Activated naive CD4-positive, alpha-beta T cell treated with anti-CD3 and anti-CD28 coated beads, Interleukin-2, amount 50 U/mL, for 72 hours (primary cell): ENCODE data around the gene KRABD2.
"Not testable (repeated sequence)": the region's sequence is repeated elsewhere in the genome, so short reads cannot be mapped to it uniquely, and the experiment has no call there.

Source experiments
- ATAC-seq, 2 donors: fragments of 150-1000 bp; cut with Tn5 transposase; 2 replicates each; pipeline ENCODE4 v1.10.0; 2021; ENCODE audit warnings: mild to moderate bottlenecking in 2 of 2, moderate library complexity in 2 of 2
- DNase-seq, 2 donors: peaks; one replicate each; pipeline ENCODE4 v3.0.0; 2021 to 2022; ENCODE audit warnings: low spot score in 2 of 2
- H3K27ac Mint-ChIP-seq, 2 donors: one replicate each; pipeline ENCODE4 v1.8.0; 2022; ENCODE audit warnings: mild to moderate bottlenecking in 2 of 2, mixed read lengths in 2 of 2
- H3K36me3 Mint-ChIP-seq, 2 donors: one replicate each; pipeline ENCODE4 v1.8.0; 2022; ENCODE audit warnings: mixed read lengths in 2 of 2
- H3K9me3 Mint-ChIP-seq, 2 donors: one replicate each; pipeline ENCODE4 v1.8.0; 2022; ENCODE audit warnings: mixed read lengths in 2 of 2

Gene KRABD2

GRCh38 chr17:8398980-8399379 lies 22.5 kb upstream of the KRABD2 start:
- DNase-seq (peak in 1 of 2 donors; percentile 9), ATAC-seq (no peak)
- no peaks in the 10 kb centered on the region for H3K36me3 Mint-ChIP-seq
- H3K9me3 Mint-ChIP-seq = no peaks in the 10 kb centered on the region
- H3K27ac Mint-ChIP-seq = no peak overlapping the region

- no peak for ATAC-seq
- Mint-ChIP-seq H3K36me3 (no peaks in the 10 kb centered on the region), H3K9me3 (peaks cover 0 to 5% of the 10 kb centered on the region in 2 donors), H3K27ac (peak within 1 kb of the TSS in 1 of 2 donors; percentile 79)
- DNase-seq = peak in 1 of 2 donors; percentile 42
These were observed 21.1 kb upstream of the KRABD2 start, which contains the start of gene RNF222 for GRCh38 chr17:8397636-8398035. Gene RNF222, minus strand, starts transcription at chr17:8397827. Its CDS starts 4,366 bp downstream, at chr17:8393461.

GRCh38 chr17:8394497-8394896 lies 18.0 kb upstream of the KRABD2 start:
- peak in 1 of 2 donors; percentile 14 for DNase-seq
- ATAC-seq, H3K27ac Mint-ChIP-seq: not testable (repeated sequence)

GRCh38 chr17:8393470-8394231 lies 17.1 kb upstream of the KRABD2 start:
- H3K9me3 Mint-ChIP-seq = peaks cover 0 to 5% of the 10 kb centered on the region in 2 donors
- H3K27ac Mint-ChIP-seq = peak overlapping the region; percentile 85 to 87
- no peak for DNase-seq

More at GRCh38 chr17:8394497-8394896, 18.0 kb upstream of the KRABD2 start:
- not testable (repeated sequence) for H3K9me3 Mint-ChIP-seq, H3K36me3 Mint-ChIP-seq

GRCh38 chr17:8392674-8393469 lies 16.4 kb upstream of the KRABD2 start:
- ATAC-seq (no peak), DNase-seq (no peak)
- peaks cover 0 to 5% of the 10 kb centered on the region in 2 donors for H3K9me3 Mint-ChIP-seq
- H3K36me3 Mint-ChIP-seq = no peaks in the 10 kb centered on the region
- peak overlapping the region; percentile 85 to 87 for H3K27ac Mint-ChIP-seq

More at GRCh38 chr17:8393470-8394231, 17.1 kb upstream of the KRABD2 start:
- ATAC-seq = peak; percentile 71 to 94
- H3K36me3 Mint-ChIP-seq = no peaks in the 10 kb centered on the region

GRCh38 chr17:8392274-8392673 lies 15.8 kb upstream of the KRABD2 start:
- ATAC-seq = no peak
- no peak for DNase-seq
- Mint-ChIP-seq H3K9me3 (peaks cover 0 to 5% of the 10 kb centered on the region in 2 donors), H3K27ac (no peak overlapping the region), H3K36me3 (no peaks in the 10 kb centered on the region)

- Mint-ChIP-seq H3K27ac (no peak overlapping the region), H3K36me3 (no peaks in the 10 kb centered on the region), H3K9me3 (peaks cover 0 to 5% of the 10 kb centered on the region in 2 donors)
- ATAC-seq (no peak), DNase-seq (no peak)
These were observed 15.2 kb upstream of the KRABD2 start for GRCh38 chr17:8391711-8392110.

- ATAC-seq = no peak
- Mint-ChIP-seq H3K27ac (peak overlapping the region in 1 of 2 donors; percentile 16), H3K36me3 (peaks cover 2 to 7% of the 10 kb centered on the region in 2 donors), H3K9me3 (no peaks in the 10 kb centered on the region)
- DNase-seq = no peak
These were observed 11.6 kb upstream of the KRABD2 start for GRCh38 chr17:8387914-8388651.

GRCh38 chr17:8386841-8387240 lies 10.3 kb upstream of the KRABD2 start:
- H3K9me3 Mint-ChIP-seq = no peaks in the 10 kb centered on the region
- peak overlapping the region in 1 of 2 donors; percentile 45 for H3K27ac Mint-ChIP-seq
- ATAC-seq (no peak), DNase-seq (no peak)
- peaks cover 15 to 20% of the 10 kb centered on the region in 2 donors for H3K36me3 Mint-ChIP-seq

GRCh38 chr17:8384801-8385378 lies 8.4 kb upstream of the KRABD2 start:
- Mint-ChIP-seq H3K36me3 (peaks cover 33 to 37% of the 10 kb centered on the region in 2 donors), H3K27ac (peak overlapping the region; percentile 88 to 97)

GRCh38 chr17:8383143-8383822 lies 6.8 kb upstream of the KRABD2 start, which contains the start of gene RPL26:
Gene RPL26, minus strand, starts transcription at chr17:8383193. Its CDS starts 883 bp downstream, at chr17:8382310.
- no peaks in the 10 kb centered on the region for H3K9me3 Mint-ChIP-seq
- DNase-seq = peak; percentile 93 to 96
- H3K36me3 Mint-ChIP-seq = peaks cover 45 to 49% of the 10 kb centered on the region in 2 donors
- peak within 1 kb of the TSS; percentile 97 to 100 for H3K27ac Mint-ChIP-seq
- ATAC-seq = peak; percentile 92

More at GRCh38 chr17:8384801-8385378, 8.4 kb upstream of the KRABD2 start:
- no peak for ATAC-seq
- H3K9me3 Mint-ChIP-seq = no peaks in the 10 kb centered on the region
- no peak for DNase-seq

GRCh38 chr17:8382880-8383142 lies 6.3 kb upstream of the KRABD2 start:
- Mint-ChIP-seq H3K27ac (peak overlapping the region; percentile 97 to 100), H3K36me3 (peaks cover 49% of the 10 kb centered on the region in 2 donors), H3K9me3 (no peaks in the 10 kb centered on the region)
- ATAC-seq = no peak
- DNase-seq = no peak

- Mint-ChIP-seq H3K36me3 (peaks cover 49 to 54% of the 10 kb centered on the region in 2 donors), H3K9me3 (no peaks in the 10 kb centered on the region), H3K27ac (peak overlapping the region; percentile 97 to 100)
- DNase-seq = no peak
- ATAC-seq = no peak
These were observed 5.8 kb upstream of the KRABD2 start for GRCh38 chr17:8382052-8382879.

GRCh38 chr17:8380049-8380448 lies 3.5 kb upstream of the KRABD2 start:
- no peaks in the 10 kb centered on the region for H3K9me3 Mint-ChIP-seq
- no peak overlapping the region for H3K27ac Mint-ChIP-seq
- H3K36me3 Mint-ChIP-seq = peaks cover 56 to 58% of the 10 kb centered on the region in 2 donors

GRCh38 chr17:8378117-8378516 lies 1.6 kb upstream of the KRABD2 start:
- not testable (repeated sequence) for ATAC-seq, DNase-seq, H3K9me3 Mint-ChIP-seq
- H3K27ac Mint-ChIP-seq = peak overlapping the region; percentile 41 to 88
- peaks cover 51 to 54% of the 10 kb centered on the region in 2 donors for H3K36me3 Mint-ChIP-seq

More at GRCh38 chr17:8380049-8380448, 3.5 kb upstream of the KRABD2 start:
- DNase-seq = no peak
- ATAC-seq = no peak
